Fibroblast of gingiva (primary cell): Measurements from ENCODE around the gene ZNF816.
"Not testable (repeated sequence)": the region's sequence is repeated elsewhere in the genome, so short reads cannot be mapped to it uniquely, and the experiment has no call there.

Experiments
- DNase-seq: peaks from one replicate; pipeline ENCODE4 v3.0.0-alpha.2; 2011; ENCODE audit warnings: low read depth

The ZNF816 gene

GRCh38 chr19:52962394-52963246, at the start of gene ZNF816:
TSS of gene ZNF816 (minus strand) at chr19:52962881. CDS start at chr19:52956089, 6,792 bp downstream.
- DNase-seq: peak; percentile 93

GRCh38 chr19:53012006-53012405, 49.3 kb upstream of the ZNF816 start:
- no peak for DNase-seq

DNA sequence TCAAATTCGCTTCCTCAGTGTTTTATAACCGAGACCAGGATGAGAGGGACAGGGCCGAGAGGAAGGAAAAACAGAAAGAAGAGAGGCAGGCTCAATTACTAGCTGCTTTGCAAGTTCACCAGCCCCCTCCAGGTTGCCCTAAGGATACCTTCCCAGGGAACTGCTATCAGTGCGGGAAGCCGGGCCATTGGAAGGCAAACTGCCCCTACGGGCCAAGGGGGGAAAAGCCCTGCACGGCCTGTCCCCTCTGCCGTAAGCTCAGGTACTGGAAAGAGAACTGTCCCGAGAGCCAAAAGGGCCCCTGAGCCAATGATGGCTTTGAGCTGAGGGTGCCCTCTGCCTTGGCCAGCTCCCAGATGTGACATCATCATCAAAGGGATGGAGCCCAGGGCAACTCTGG, 47.8 kb upstream of the ZNF816 start:
- no peak for DNase-seq

GRCh38 chr19:53008061-53008778, 45.5 kb upstream of the ZNF816 start:
- no peak for DNase-seq

DNA sequence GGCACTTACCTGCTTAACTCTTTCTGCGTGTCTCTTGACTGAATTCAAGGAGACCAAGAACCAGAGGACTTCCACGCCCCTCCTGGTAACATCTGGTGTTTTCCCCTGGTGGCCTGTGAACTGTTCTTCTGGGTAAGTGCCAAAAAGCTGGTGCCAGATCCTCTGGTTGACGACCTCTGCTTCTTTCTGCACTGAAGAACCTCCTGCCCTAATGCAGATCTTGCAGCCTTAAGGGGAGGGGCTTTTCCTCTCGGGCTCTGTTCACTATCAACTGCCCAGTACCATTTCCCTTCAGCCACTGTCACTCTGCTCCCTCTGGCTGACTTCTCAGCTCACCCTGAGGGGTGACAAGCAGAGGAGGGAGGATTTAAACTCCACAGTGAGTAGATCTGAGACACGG, 44.9 kb upstream of the ZNF816 start:
- no peak for DNase-seq

GRCh38 chr19:53007200-53007599, 44.5 kb upstream of the ZNF816 start:
- DNase-seq: no peak

DNA sequence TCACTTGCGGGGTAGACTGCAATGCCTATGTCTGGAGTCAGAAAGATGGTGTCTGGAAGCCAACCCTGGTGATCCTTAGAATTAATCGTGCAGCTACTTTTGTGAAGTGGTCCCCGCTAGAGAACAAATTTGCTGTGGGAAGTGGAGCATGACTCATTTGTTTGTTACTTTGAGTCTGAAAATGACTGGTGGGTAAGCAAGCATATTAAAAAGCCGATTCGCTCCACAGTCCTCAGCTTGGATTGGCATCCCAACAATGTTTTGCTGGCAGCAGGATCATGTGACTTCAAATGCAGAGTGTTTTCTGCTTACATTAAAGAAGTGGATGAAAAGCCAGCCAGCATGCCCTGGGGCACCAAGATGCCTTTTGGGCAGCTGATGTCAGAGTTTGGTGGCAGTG, 41.6 kb upstream of the ZNF816 start:
- DNase-seq: no peak

DNA sequence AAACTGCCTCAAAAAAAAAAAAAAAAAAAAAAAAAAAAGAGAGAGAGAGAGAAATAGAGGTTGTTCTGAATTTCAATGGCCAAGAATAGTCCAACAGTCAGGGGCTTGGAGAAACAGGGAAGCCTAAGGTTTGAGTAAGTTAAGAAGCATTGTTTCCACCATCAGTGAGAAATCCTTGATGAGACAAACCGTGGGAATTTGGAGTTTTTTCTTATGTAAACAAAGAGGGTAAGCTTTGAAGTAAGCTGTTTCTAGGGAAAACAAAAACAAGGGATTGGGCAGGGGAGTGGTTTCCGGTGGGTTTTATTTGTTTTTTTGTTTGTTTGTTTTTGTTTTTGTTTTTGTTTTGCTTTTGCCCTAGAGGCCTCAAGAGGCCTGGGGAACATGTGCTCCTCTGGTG, 39.8 kb upstream of the ZNF816 start:
- DNase-seq: no peak

DNA sequence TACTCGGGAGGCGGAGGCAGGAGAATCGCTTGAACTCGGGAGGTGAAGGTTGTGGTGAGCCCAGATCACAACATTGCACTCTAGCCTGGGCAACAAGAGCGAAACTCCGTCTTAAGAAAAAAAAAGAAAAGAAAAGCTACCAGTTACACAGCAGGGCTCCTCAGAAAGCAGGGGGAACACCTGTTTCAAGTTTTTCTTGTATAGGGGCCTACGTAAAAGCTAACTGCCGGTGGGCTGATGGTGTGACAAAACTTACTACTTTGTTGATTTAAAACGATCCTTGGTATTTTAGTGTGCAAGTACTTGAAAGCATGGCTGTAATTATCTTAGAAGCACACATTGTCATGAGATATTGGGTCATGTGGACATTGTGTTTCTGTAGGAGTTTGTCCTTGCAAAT, 35.3 kb upstream of the ZNF816 start:
- no peak for DNase-seq

DNA sequence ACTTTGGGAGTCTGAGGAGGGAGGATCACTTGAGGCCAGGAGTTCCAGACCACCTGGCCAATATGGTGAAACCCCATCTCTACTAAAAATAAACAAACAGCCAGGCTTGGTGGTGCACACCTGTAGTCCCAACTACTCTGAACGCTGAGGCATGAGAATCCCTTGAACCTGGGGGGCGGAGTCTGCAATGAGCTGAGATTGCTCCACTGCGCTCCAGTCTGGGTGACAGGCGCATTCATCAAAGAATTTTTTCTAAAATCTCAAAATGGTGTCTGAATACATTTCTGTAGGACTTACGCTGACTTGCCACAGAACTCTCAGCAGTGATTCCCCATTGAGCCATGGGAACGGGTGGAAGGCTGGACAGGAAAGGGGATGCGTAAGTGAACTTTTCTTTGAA, 33.0 kb upstream of the ZNF816 start:
- DNase-seq: no peak

DNA sequence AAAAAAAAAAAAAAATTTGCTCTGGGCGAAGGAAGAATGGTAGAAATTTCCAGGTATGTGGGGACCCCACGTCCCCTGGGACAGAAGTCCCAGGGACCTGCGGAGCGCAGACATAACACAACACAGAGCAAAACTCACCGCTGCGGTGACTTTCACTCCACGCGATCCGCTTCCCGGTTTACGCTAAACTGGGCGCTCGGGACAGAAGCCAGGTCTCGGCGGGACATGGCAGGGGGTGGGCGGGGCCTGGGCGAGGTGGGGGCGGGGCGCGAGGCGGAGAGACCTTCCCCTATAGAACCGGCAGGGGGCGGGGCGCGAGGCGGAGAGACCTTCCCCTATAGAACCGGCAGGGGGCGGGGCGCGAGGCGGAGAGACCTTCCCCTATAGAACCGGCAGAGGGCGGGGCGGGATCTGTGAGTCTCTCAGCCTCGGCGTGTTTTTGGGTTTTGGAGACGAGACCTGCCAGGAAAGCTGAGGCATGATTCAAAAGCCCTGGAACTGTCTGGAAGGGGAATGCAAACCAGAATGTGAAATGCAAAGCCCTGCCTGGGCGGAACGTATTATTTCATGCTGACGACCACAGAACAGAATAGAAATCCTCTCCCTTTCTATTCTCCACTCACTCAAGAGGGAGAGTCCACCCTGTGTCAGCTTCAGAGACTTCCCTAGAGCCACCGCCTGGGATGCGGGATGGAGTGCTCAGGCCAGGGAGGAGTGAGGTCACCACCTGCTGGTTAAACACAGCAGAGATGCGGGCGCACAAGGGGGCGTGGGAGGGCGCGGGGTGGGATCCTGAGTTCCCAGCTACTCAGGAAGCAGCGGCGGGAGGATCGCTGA, 30.9 kb upstream of the ZNF816 start:
- DNase-seq: peak; percentile 77

DNA sequence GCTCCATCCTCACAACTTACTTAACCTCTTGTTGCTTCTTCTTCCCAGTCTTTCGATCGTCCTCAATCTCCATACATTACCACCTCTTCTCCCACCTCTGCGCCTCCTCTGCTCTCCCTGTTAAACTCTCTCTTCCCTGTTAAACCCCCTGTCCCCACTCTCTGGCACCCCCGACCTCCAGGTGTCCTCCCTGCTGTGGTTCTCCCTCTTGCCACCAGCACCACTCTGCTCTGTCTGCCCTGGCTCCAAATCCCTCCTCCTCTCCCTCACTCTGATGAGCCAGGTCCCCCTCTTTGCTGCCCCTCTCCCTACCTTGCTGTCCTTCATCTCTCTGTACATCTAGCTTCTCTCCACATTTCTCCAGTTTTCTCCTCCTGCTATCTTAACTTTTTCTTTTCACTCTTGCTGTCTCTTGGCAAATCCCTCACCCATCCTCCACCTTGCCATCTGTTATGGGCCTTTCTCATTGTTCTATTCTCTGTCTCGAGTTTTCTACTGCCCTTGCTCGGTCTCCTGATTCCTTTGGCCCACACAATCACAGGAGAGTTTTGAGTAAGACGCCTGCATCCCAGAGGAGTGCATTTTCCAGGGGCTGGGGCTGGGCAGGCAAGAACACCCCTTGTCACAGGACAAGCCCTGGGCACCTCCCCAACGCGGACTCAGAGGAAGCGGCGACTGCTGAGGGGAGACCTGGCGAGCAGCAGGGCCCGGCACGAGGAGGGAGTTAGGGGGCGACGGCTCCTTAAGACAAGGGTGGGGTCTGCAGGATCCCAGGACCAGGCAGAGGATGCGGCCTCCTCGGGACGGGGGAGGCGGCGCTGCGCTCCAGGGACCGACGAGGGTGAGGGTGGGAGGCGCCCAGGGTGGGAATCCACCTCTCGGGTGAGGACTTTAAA, 29.7 kb upstream of the ZNF816 start:
- DNase-seq: peak; percentile 2

GRCh38 chr19:52991484-52991883, 28.8 kb upstream of the ZNF816 start:
- peak; percentile 74 for DNase-seq

GRCh38 chr19:52990759-52991418, 28.2 kb upstream of the ZNF816 start:
- no peak for DNase-seq

GRCh38 chr19:52988506-52988905, 25.8 kb upstream of the ZNF816 start:
- DNase-seq: no peak

DNA sequence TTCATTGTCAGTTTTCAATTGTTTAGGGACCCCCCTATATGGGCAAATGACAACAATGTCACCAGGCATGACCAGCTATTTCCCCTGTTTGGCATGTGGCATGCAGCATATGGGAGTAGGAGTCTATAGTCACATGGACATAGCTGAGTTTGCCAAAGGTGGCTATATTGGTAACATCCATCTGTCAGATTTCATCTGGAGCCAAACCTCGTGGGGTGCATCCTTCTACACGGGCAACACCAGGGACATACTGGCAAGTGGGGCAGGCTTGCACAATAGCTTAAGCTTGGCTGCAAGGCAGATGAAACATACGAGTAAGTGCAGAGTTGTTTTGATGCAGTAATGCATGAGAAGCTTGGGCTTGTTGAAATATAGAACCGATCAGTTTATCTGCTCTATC, 24.5 kb upstream of the ZNF816 start:
- peak; percentile 6 for DNase-seq

- DNase-seq: not testable (repeated sequence)
Observed at GRCh38 chr19:52983167-52983566, 20.5 kb upstream of the ZNF816 start.

GRCh38 chr19:52981329-52981728, 18.6 kb upstream of the ZNF816 start:
- DNase-seq: no peak

- no peak for DNase-seq
Observed at GRCh38 chr19:52967772-52968171, 5.1 kb upstream of the ZNF816 start.

DNA sequence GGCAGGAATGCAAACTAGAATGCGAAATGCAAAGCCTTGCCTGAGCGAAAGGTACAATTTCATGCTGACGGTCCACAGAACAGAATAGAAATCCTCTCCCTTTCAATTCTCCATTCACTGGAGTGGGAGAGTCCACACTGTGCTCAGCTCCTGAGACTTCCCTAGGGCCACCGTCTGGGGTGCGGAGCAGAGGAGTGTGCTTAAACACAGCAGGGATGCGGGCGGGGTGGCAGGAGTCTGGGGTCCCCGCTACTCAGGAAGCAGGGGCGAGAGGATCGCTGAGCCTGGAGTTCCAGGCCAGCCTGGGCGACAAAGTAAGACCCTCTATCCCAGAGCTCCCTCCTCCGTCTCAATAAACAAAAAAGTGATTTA, 552 bp upstream of the ZNF816 start:
- no peak for DNase-seq

- no peak for DNase-seq
Observed at GRCh38 chr19:52961981-52962380, 700 bp downstream of the ZNF816 start.
